Measurements from ENCODE around the gene HIVEP3.

- TF ChIP-seq TAF1 (IDR thresholded peaks at IDR 0.05; ENCODE audit: low read depth, low read length) (no peak), POLR2A (IDR thresholded peaks at IDR 0.05; ENCODE audit: low read depth, low read length) (no peak), SPI1 (IDR thresholded peaks at IDR 0.05; ENCODE audit: low read depth, low read length) (no peak)
Observed at GRCh38 chr1:41878495-41878894, 40.2 kb downstream of the HIVEP3 start.

All from GM12891 (cell line).